ENCODE data around the gene DMAC1. TPM values are rescaled to one million over a fixed set of nuclear protein-coding genes. Genes with fewer than 3 reads are reported as not detected.

Gene DMAC1, protein sequence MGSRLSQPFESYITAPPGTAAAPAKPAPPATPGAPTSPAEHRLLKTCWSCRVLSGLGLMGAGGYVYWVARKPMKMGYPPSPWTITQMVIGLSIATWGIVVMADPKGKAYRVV
- 10 to 100 TPM; 71.5 to 86.8 (median 81.3) TPM for polyA plus RNA-seq (ENCODE audit: insufficient read length in 3 of 3)
- long read RNA-seq, donor 1, transcript DMAC1-201 (2 exons, 2,755 nt): major isoform, 127 of 138 reads
- long read RNA-seq, donor 1, partial matches to known transcripts: 0 of 138 reads
- long read RNA-seq, donor 1, other reads (novel, unspliced or antisense): 11 of 138 reads
- long read RNA-seq, donor 2, transcript DMAC1-201 (2 exons, 2,755 nt): major isoform, 107 of 132 reads
- long read RNA-seq, donor 2, partial matches to known transcripts: 25 of 132 reads
- long read RNA-seq, donor 2, other reads (novel, unspliced or antisense): 0 of 132 reads
- long read RNA-seq, donor 3, transcript DMAC1-201 (2 exons, 2,755 nt): major isoform, 158 of 187 reads
- long read RNA-seq, donor 3, partial matches to known transcripts: 0 of 187 reads
- long read RNA-seq, donor 3, other reads (novel, unspliced or antisense): 29 of 187 reads
- long read RNA-seq, donor 4, transcript DMAC1-201 (2 exons, 2,755 nt): major isoform, 67 of 73 reads
- long read RNA-seq, donor 4, partial matches to known transcripts: 6 of 73 reads
- long read RNA-seq, donor 4, other reads (novel, unspliced or antisense): 0 of 73 reads
- long read RNA-seq, donor 5: 0 reads
- long read RNA-seq, donor 6, transcript DMAC1-201 (2 exons, 2,755 nt): major isoform, 111 of 128 reads
- long read RNA-seq, donor 6, partial matches to known transcripts: 0 of 128 reads
- long read RNA-seq, donor 6, other reads (novel, unspliced or antisense): 17 of 128 reads
- long read RNA-seq, donor 7, transcript DMAC1-201 (2 exons, 2,755 nt): major isoform, 147 of 168 reads
- long read RNA-seq, donor 7, partial matches to known transcripts: 16 of 168 reads
- long read RNA-seq, donor 7, other reads (novel, unspliced or antisense): 5 of 168 reads
- long read RNA-seq, donor 8, transcript DMAC1-201 (2 exons, 2,755 nt): major isoform, 290 of 354 reads
- long read RNA-seq, donor 8, partial matches to known transcripts: 30 of 354 reads
- long read RNA-seq, donor 8, other reads (novel, unspliced or antisense): 34 of 354 reads
- long read RNA-seq, donor 9, transcript DMAC1-201 (2 exons, 2,755 nt): major isoform, 104 of 110 reads
- long read RNA-seq, donor 9, partial matches to known transcripts: 0 of 110 reads
- long read RNA-seq, donor 9, other reads (novel, unspliced or antisense): 6 of 110 reads
- long read RNA-seq, donor 10, transcript DMAC1-201 (2 exons, 2,755 nt): major isoform, 116 of 132 reads
- long read RNA-seq, donor 10, partial matches to known transcripts: 0 of 132 reads
- long read RNA-seq, donor 10, other reads (novel, unspliced or antisense): 16 of 132 reads
- long read RNA-seq, donor 11, transcript DMAC1-201 (2 exons, 2,755 nt): major isoform, 77 of 90 reads
- long read RNA-seq, donor 11, partial matches to known transcripts: 6 of 90 reads
- long read RNA-seq, donor 11, other reads (novel, unspliced or antisense): 7 of 90 reads
- long read RNA-seq, donor 12, transcript DMAC1-201 (2 exons, 2,755 nt): major isoform, 79 of 110 reads
- long read RNA-seq, donor 12, partial matches to known transcripts: 21 of 110 reads
- long read RNA-seq, donor 12, other reads (novel, unspliced or antisense): 10 of 110 reads
- long read RNA-seq, donor 13: 0 reads
- long read RNA-seq, donor 14, transcript DMAC1-201 (2 exons, 2,755 nt): major isoform, 115 of 128 reads
- long read RNA-seq, donor 14, partial matches to known transcripts: 0 of 128 reads
- long read RNA-seq, donor 14, other reads (novel, unspliced or antisense): 13 of 128 reads
- long read RNA-seq, donor 15, transcript DMAC1-201 (2 exons, 2,755 nt): major isoform, 38 of 45 reads
- long read RNA-seq, donor 15, partial matches to known transcripts: 0 of 45 reads
- long read RNA-seq, donor 15, other reads (novel, unspliced or antisense): 7 of 45 reads
- long read RNA-seq, donor 16, transcript DMAC1-201 (2 exons, 2,755 nt): major isoform, 193 of 226 reads
- long read RNA-seq, donor 16, partial matches to known transcripts: 10 of 226 reads
- long read RNA-seq, donor 16, other reads (novel, unspliced or antisense): 23 of 226 reads

DNA sequence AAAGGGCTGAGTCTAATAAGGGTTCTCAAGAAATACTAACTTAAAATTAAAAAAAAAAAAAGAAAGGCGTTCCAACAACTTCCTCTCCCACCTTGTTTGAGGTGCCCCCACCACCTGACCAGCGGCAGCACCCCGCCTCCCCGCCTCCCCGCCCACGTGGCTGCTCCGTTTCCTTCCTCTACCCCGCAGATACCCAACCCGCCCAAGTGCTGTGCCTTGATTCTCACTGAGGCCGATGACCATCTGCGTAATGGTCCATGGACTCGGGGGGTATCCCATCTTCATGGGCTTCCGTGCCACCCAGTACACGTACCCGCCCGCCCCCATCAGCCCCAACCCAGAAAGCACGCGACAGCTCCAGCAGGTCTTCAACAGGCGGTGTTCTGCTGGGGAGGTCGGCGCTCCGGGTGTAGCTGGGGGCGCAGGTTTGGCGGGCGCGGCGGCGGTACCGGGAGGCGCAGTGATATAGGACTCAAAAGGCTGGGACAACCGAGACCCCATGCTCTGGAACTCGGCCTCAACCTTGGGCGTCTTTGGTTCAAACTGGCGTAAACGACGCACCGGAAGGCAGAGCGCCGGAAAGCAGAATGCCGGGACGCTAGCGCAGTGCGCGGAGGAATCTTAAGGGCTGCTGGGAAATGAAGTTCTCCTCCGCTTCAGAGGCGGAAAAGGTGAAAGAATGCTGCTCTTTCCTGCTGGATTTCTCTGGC is at the start of gene DMAC1:
Gene DMAC1 (minus strand): TSS at position 545 of the 710 bp plus-strand sequence. CDS start 44 bp downstream, at position 501.
- DNase-seq (ENCODE audit: extremely low read depth in 1 of 11, low read depth in 9 of 11, low spot score in 4 of 11): peak; percentile 51 to 84 (median 76)

- no peak for DNase-seq (ENCODE audit: extremely low read depth in 1 of 11, low read depth in 9 of 11, low spot score in 4 of 11)
These were observed 49.8 kb upstream of the DMAC1 start for GRCh38 chr9:7849362-7849761.

GRCh38 chr9:7848498-7848897 is 48.9 kb upstream of the DMAC1 start:
- DNase-seq (ENCODE audit: extremely low read depth in 1 of 11, low read depth in 9 of 11, low spot score in 4 of 11): no peak

GRCh38 chr9:7844242-7844641 is 44.7 kb upstream of the DMAC1 start:
- DNase-seq (ENCODE audit: extremely low read depth in 1 of 11, low read depth in 9 of 11, low spot score in 4 of 11): no peak

GRCh38 chr9:7841831-7842230 is 42.3 kb upstream of the DMAC1 start:
- DNase-seq (ENCODE audit: extremely low read depth in 1 of 11, low read depth in 9 of 11, low spot score in 4 of 11): no peak

GRCh38 chr9:7834531-7834930 is 35.0 kb upstream of the DMAC1 start:
- no peak for DNase-seq (ENCODE audit: extremely low read depth in 1 of 11, low read depth in 9 of 11, low spot score in 4 of 11)

GRCh38 chr9:7828334-7828733 is 28.8 kb upstream of the DMAC1 start:
- no peak for DNase-seq (ENCODE audit: extremely low read depth in 1 of 11, low read depth in 9 of 11, low spot score in 4 of 11)

DNA sequence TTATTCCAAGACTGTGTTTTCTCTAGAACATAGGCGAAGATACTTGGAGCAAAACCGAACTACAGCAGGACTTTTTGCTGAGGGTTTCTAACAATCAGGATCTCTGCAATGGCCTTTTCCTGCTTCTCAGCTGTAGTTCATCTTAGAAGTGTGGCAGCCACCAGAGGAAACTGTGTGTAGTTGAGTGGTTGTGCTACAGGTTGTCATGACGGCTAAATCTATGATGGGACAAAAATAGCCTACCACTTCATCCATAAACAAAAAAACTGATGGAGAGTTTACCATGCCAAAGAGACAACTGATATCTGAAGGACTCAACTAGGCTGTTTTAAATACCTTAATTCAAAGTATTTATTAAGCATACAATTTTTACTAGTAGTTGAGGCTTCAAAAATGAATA is 28.2 kb upstream of the DMAC1 start:
- no peak for DNase-seq (ENCODE audit: extremely low read depth in 1 of 11, low read depth in 9 of 11, low spot score in 4 of 11)

DNA sequence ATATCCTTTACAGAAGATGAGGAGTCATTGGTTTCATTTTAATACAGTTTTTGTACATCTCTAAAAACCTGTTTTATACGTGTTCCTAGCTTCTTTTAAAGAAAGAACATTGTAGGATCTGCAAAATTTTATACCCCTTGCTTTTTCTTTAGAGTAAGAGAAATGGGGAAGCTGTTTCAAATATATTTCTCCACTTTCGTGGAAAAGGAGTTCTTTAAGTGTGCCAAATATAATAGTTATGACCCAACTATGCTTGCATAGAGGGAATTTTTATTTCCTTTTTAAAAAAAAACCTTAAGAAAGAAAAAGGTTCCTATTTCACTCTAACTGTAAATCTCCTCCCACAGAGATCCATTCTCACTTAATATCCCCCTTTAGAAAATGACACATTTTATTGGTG is 27.5 kb upstream of the DMAC1 start:
- no peak for DNase-seq (ENCODE audit: extremely low read depth in 1 of 11, low read depth in 9 of 11, low spot score in 4 of 11)

DNA sequence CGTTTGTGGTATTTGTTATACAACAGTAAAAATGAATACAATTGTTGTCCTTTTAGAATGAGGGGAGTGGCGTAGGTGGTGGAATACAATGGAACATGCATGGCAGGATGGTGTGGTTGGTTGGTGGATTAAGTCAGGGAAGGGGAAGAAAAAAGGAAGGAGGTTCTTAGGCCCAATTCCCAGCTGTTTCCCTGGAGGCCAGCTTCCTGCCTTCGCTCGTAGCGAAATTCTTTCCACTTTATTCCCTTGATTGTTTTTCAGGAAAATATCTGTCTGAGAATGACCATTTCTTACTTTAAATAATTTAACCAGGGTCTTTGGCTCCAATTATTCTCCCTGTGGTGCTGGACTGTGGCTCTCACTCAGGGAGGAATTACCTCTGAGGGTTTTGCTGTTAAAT is 24.1 kb upstream of the DMAC1 start:
- no peak for DNase-seq (ENCODE audit: extremely low read depth in 1 of 11, low read depth in 9 of 11, low spot score in 4 of 11)

DNA sequence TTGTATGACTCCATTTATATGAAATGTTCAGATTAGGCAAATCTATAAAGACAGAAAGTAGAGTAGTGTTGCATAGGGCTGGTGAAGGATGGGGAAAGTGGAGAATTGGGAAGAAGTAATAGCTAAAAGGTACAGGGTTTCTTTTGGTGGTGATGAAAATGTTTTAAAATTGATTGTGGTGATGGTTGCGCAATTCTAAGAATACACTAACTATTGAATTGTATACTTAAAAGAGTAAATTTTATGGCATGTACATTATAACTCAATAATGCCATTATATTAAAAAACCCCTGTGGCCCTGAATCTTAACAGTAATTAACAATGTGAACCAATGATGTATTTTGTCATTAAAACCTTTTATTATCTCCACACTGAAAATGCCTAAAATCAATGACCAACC is 20.4 kb upstream of the DMAC1 start:
- DNase-seq (ENCODE audit: extremely low read depth in 1 of 11, low read depth in 9 of 11, low spot score in 4 of 11): no peak

DNA sequence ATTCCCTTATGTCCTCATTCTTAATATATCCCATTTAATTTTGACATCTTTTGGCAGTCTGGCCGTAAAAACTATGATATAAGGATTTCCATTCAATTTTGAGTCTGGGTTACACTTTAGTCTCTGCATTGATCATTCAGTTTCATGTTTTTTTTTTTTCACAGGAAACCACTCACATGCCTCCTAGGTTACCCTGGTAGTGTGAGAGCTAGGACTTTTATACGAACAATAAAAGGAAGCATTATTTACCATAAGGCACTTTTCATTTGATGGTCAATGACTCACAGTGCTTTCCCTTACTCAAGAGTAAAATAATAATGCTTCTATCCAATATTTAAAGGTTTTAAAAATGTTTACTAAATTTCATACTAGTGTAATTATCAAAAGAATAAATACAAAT is 16.4 kb upstream of the DMAC1 start:
- DNase-seq (ENCODE audit: extremely low read depth in 1 of 11, low read depth in 9 of 11, low spot score in 4 of 11): no peak

DNA sequence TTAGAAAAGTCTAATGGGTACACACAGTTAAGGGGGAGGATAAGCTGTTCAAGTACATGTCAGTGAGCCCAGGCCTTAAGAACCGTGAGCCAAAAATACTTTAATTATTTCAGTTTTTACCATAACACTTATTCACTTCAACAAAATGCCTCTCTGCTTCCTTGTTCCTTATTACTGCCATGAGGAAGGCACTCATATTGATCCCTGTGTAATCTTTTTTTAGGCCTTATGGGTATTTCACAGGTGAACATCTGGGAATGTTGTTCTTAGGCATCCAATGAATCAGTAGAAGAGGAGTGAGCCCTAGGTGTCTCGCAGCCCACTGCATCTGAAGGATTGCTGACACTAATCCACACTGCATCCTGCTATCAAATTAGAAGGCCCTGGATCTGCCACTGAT is 13.5 kb upstream of the DMAC1 start:
- no peak for DNase-seq (ENCODE audit: extremely low read depth in 1 of 11, low read depth in 9 of 11, low spot score in 4 of 11)

DNA sequence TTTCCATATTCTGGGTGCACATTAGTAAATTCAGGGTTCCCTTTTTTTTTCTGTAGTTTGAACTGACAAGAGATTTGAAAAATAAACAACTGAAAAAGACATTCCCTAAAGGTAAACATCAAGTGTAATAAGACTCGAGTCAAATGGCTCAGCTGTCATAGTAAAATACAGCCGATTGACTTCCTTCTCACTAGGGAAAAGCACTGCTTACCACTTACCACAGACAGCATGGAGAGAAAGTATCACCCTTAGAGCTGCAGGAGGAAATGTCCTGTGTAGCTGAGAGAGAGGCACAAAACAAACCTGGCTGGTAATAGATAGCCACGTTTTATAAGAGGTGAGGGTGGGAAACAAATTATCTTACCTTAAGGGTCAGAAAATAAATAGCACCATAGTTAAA is 12.1 kb upstream of the DMAC1 start:
- no peak for DNase-seq (ENCODE audit: extremely low read depth in 1 of 11, low read depth in 9 of 11, low spot score in 4 of 11)

DNA sequence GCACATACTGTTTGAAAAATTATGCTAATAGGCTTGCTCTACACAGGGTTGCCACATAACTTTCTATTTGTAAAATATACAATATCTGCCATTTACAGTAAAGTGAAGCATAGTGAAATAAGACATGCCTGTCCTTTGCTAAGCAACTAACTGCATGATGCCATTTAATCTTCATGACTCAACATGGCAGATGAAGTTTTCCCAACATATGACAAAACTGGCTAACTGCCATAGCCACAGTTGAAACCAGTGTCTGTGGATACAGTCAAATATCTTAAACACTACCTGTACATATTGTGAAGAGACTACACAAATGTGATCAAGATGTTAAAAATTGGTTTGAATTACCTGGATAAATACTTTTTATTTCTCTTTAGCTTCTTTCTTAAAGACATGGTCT is 3.1 kb upstream of the DMAC1 start:
- DNase-seq (ENCODE audit: extremely low read depth in 1 of 11, low read depth in 9 of 11, low spot score in 4 of 11): no peak

DNA sequence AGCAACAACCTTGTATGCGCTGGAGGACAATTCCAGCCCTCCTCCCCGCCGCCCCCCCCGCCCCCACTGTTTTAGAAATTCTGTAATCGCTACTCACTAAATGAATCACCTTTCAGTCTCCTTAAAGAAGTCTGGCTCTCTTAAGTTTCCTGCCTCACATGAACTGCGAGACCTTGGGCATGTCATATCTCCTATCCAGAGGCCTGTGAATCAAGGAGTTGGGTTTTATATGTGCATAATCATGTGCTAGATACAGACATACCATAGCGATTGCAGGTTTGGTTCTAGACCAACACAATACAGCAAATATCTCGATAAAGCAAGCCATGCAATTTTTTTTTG is 337 bp upstream of the DMAC1 start:
- DNase-seq (ENCODE audit: extremely low read depth in 1 of 11, low read depth in 9 of 11, low spot score in 4 of 11): no peak

DNA sequence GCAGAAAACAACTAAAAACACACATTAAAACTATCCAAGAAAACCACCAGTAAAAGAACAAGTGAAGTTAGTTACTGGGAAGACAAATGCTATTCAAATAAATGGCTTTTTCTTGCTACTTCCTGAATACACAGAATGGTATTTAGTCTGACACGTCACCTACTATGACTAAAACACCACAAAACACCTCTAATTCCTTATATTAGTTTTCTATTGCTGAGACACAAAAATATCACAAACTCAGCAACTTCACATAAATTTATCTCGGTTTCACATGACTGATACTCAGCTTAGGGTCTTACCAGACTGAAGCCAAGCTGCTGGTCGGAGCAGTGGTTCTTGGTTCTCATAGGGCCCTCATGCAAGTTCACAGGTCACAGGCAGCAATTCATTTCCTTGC is 5.4 kb downstream of the DMAC1 start:
- DNase-seq (ENCODE audit: extremely low read depth in 1 of 11, low read depth in 9 of 11, low spot score in 4 of 11): no peak
